EH (cell line): ENCODE measurements around the gene ITGA3.

Experiments used
- DNase-seq: peaks from one replicate; pipeline ENCODE4 v3.0.0-alpha.2; 2015; ENCODE audit warnings: low read depth

The ITGA3 gene

GRCh38 chr17:50129728-50130558 is 74.0 kb downstream of the ITGA3 start, which contains the start of gene SAMD14:
Gene SAMD14, minus strand, starts transcription at chr17:50130160. Its CDS starts 5,201 bp downstream, at chr17:50124959.
- peak; percentile 69 for DNase-seq

- DNase-seq, result no peak
These were observed 74.8 kb downstream of the ITGA3 start for GRCh38 chr17:50130559-50131305.

GRCh38 chr17:50132104-50132794 is 76.3 kb downstream of the ITGA3 start:
- no peak for DNase-seq

DNA sequence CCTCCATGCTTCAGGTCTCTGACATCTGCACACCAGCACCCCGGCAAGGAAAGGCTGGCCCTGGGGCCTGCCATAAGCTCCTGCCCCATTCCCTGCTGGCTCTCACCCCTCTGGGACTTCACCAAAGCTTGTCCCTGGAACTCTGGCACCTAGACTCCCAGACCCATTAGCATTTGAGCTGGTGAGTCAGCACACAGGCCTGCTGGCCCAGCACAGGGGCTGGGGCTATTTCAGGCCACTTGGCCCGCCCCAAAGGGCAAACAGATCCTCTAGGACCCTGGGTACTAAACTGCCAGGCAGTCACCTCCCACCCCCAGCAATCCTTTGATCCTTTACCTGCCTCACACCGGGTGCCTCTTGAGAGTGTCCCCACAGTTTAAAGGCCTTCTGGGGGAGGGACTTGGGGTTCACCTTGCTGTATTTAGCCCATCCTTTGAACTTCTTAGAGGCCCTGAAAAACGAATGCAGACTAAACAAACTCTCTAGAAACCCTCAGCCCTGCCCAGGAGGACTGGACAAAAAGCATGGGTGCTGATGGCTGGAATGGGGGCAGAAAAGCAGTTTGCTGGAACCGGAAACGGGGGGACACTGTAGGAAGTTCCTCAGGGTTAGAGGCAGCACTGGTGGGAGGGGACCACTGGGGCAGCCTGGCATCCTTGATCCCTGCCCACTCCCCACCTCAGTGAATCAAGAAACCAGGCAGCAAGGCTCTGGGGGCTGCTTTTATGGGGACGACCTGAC is 77.3 kb downstream of the ITGA3 start:
- peak; percentile 86 for DNase-seq

- DNase-seq, result no peak
These were observed 77.8 kb downstream of the ITGA3 start for GRCh38 chr17:50133769-50134099.

DNA sequence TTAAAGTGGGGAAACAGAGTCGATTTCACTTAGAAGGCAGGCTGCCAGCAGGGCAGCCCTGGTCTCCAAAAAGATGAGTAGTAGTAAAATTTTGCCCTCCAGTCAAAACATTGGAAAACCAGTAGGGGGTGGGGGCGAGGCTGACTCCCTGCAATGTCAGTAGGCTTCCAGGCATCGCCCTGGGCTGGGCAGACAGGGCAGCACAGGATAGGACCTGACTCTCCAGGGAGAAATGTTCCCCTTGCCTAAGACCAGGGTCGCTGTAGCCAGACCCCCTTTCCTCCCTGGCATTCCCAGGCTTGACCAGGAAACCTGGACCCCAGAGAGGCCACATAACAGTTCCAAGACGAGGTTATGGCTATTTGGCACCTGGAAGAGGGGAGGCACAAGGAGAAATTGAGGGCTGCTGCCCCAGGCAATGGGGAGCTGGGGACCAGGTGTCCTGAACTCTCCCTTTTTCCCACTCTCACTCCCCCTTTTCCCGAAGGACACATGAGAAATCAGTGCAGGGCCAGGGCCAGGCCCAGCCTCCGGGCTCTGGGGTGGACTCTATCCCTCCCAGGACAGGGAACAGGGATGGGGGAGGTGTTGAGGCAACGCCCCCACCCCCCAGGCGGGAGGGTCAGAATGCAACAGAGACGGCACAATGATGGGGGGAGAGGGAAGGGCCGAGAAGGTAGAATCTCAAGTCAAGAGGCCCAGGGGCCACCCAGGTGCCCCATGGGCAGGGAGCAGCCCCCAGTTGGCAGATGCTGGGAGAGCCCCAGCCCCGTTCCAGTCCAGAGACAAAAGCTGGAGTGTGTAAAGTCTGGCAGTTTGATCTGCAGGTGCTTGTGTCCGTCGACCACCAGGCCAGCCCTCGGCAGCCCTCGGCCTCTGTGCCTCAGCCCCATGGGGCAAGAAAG is 78.5 kb downstream of the ITGA3 start:
- peak; percentile 69 for DNase-seq

GRCh38 chr17:50135316-50136095 is 79.6 kb downstream of the ITGA3 start:
- no peak for DNase-seq

DNA sequence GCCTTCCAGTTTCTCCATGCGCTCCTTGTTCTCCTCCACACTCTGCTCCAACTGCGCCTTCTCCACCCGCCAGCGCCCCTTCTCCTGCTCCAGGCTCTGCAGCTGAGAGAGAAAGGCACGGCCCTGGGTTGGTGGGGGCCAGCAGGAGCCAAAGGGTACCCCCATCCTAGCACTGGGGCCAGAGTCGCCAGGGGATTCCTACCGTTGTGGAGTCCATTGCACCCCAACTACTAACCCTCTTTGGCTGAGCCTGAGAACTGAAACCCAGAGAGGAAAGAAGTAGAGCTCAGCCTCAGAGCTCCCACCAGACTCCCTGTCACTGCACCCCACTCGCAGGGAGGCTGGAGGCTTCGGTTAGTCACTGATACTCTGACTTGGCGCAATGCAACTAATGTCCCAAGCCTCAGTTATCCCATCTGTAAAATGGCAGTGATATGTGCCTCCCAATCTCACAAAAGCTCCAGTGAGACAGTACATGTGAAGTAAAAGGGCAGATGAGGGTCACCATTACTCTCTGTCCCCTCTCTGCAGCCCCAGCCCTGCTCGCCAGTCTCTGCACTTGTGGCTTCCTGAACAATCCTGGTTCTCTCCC is 80.3 kb downstream of the ITGA3 start:
- DNase-seq, result no peak

- no peak for DNase-seq
These were observed 81.1 kb downstream of the ITGA3 start for GRCh38 chr17:50137042-50137441.

DNA sequence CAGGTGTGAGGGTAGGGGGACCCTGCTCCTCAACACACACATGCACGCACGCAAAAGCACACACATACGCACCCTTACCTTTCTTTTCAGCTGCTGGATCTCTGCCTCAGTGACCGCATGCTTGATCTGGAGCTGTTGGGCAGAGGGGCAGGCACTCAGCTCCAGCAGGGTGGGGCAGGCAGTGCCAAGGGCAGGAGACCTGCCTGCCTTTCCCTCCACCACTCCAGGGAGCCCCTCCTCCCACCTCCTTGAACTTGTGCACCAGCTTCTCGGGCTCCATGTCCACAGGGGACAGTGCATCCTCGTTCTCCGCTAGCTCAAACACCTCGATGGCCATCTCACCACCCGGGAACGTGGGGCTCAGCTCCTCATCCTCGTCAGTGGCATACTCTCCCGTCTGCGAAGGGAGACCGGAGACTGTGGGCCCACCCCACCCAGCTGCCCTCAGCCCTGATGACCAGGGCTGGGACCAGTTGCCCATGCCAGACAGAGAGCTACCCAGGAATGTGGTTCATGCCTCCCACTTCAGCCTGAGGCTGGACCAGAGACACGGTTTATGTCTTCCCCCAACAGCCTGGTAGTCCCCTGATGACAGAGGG is 83.4 kb downstream of the ITGA3 start:
- no peak for DNase-seq
